ENCODE data around the gene SEC14L5. TPM values are rescaled to one million over a fixed set of nuclear protein-coding genes. Genes with fewer than 3 reads are reported as not detected.

The SEC14L5 gene
- polyA plus RNA-seq, 1 donor from 2014 or later, result 0.43 TPM

GRCh38 chr16:5036228-5037156, 78.4 kb downstream of the SEC14L5 start:
- Histone ChIP-seq H3K27me3 (ENCODE audit: insufficient read depth, low read depth, low read length) (no peaks in the 10 kb centered on the region), H3K9me3 (ENCODE audit: low read length) (no peaks in the 10 kb centered on the region), H3K9me2 (ENCODE audit: insufficient read depth, low read length) (no peaks in the 10 kb centered on the region), H2AFZ (ENCODE audit: low read depth, low read length) (no peak overlapping the region), H3K27ac (ENCODE audit: low read length) (no peak overlapping the region), H3F3A (ENCODE audit: insufficient read depth, low read length, poor library complexity, severe bottlenecking) (no peaks in the 10 kb centered on the region), H3K4me3 (ENCODE audit: low read length) (no peak overlapping the region), H3K9ac (ENCODE audit: low read length) (no peak overlapping the region), H3K36me3 (ENCODE audit: insufficient read depth, low read length) (no peaks in the 10 kb centered on the region), H4K20me1 (ENCODE audit: insufficient read depth) (no peaks in the 10 kb centered on the region), H3K4me2 (ENCODE audit: low read length) (no peak overlapping the region), H3K79me2 (replicated peaks; ENCODE audit: insufficient read depth, low read length) (no peaks in the 10 kb centered on the region)
- no peak for TF ChIP-seq SMC3 (conservative IDR thresholded peaks at IDR 0.05; ENCODE audit: poor library complexity)
- no peak for TF ChIP-seq EZH2 (IDR thresholded peaks at IDR 0.05; ENCODE audit: borderline replicate concordance, insufficient read depth, low read length, poor library complexity, severe bottlenecking)
- no peak for TF ChIP-seq RAD21 (conservative IDR thresholded peaks at IDR 0.05)
- no peak for TF ChIP-seq POLR2AphosphoS5 (IDR thresholded peaks at IDR 0.05)
- TF ChIP-seq TAF1 (IDR thresholded peaks at IDR 0.05; ENCODE audit: low read depth), result no peak
- no peak for TF ChIP-seq REST (IDR thresholded peaks at IDR 0.05; ENCODE audit: borderline replicate concordance)
- no peak for TF ChIP-seq MXI1 (conservative IDR thresholded peaks at IDR 0.05; ENCODE audit: poor library complexity, severe bottlenecking)
- TF ChIP-seq CTCF (IDR thresholded peaks at IDR 0.05; ENCODE audit: poor library complexity, severe bottlenecking), result no peak
- no peak for TF ChIP-seq EP300 (conservative IDR thresholded peaks at IDR 0.05; ENCODE audit: poor library complexity, severe bottlenecking)

- Histone ChIP-seq H3K79me2 (replicated peaks; ENCODE audit: insufficient read depth, low read length) (no peaks in the 10 kb centered on the region), H3K9me2 (ENCODE audit: insufficient read depth, low read length) (no peaks in the 10 kb centered on the region), H3K27me3 (ENCODE audit: insufficient read depth, low read depth, low read length) (no peaks in the 10 kb centered on the region), H2AFZ (ENCODE audit: low read depth, low read length) (no peak overlapping the region), H3K9me3 (ENCODE audit: low read length) (no peaks in the 10 kb centered on the region), H3K9ac (ENCODE audit: low read length) (no peak overlapping the region), H3K4me3 (ENCODE audit: low read length) (no peak overlapping the region), H3F3A (ENCODE audit: insufficient read depth, low read length, poor library complexity, severe bottlenecking) (no peaks in the 10 kb centered on the region), H4K20me1 (ENCODE audit: insufficient read depth) (no peaks in the 10 kb centered on the region), H3K4me2 (ENCODE audit: low read length) (no peak overlapping the region), H3K27ac (ENCODE audit: low read length) (no peak overlapping the region), H3K36me3 (ENCODE audit: insufficient read depth, low read length) (no peaks in the 10 kb centered on the region)
- TF ChIP-seq EZH2 (IDR thresholded peaks at IDR 0.05; ENCODE audit: borderline replicate concordance, insufficient read depth, low read length, poor library complexity, severe bottlenecking) (no peak), POLR2AphosphoS5 (IDR thresholded peaks at IDR 0.05) (no peak), MXI1 (conservative IDR thresholded peaks at IDR 0.05; ENCODE audit: poor library complexity, severe bottlenecking) (no peak), SMC3 (conservative IDR thresholded peaks at IDR 0.05; ENCODE audit: poor library complexity) (no peak), RAD21 (conservative IDR thresholded peaks at IDR 0.05) (no peak), REST (IDR thresholded peaks at IDR 0.05; ENCODE audit: borderline replicate concordance) (no peak), EP300 (conservative IDR thresholded peaks at IDR 0.05; ENCODE audit: poor library complexity, severe bottlenecking) (no peak)
Measured at GRCh38 chr16:5040451-5040850, 82.3 kb downstream of the SEC14L5 start.

All from neural cell (in vitro differentiated cells).